Measurements from ENCODE around the gene CPSF3.
"Not testable (repeated sequence)": the region's sequence is repeated elsewhere in the genome, so short reads cannot be mapped to it uniquely, and the experiment has no call there.

CPSF3 gene

DNA sequence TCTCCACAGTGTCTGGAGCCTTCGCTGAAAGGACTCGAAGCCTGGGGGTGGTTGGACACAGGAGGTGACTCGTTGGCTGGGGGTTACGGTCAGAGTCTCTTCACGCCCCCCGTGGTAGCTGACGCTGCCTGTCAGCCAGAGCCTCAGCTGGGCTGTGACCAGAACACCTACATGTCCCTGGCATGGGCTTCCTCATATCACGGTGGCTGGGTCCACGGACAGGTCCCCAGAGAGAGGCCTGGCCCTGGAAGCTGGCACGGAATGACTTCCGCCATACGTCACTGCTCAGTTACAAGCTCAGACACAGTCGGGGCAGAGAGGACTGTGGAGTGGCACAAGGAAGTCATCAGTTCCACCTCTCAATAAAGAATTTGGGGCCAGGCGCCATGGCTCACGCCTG, 28.6 kb upstream of the CPSF3 start:
- DNase-seq (ENCODE audit: low read depth) = no peak

DNA sequence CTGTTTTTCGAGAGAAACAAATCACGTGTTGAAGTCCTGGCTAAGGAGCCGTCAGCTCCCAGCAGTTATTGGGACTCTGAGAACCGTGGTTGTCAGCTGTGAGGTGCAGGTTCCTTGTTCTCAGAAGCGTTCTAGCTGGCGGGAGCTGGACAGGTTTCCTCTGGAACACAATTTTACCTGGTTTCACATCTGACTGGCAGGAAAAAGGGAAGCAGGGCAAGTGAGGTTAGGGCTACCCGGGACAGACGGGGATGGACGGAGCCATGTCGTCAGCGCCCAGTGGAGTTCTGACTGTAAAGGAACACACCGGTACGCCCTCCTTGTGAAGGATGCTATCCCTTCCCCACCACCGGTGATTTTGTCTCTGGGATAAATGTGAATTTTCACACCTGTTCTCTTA, 26.3 kb upstream of the CPSF3 start:
- DNase-seq (ENCODE audit: low read depth) = no peak

DNA sequence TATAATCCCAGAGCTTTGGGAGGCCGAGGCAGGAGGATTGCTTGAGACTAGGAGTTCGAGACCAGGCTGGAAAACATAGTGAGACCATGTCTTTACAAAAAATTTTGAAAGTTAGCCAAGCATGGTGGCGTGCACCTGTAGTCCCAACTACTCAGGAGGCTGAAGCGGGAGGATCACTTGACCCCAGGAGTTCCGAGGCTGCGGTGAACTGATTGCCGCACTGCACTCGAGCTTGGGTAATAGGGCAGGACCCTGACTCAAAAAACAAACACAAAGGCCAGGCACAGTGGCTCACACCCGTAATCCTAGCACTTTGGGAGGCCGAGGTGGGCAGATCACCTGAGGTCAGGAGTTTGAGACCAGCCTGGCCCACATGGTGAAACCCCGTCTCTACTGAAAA, 25.2 kb upstream of the CPSF3 start:
- not testable (repeated sequence) for DNase-seq (ENCODE audit: low read depth)

DNA sequence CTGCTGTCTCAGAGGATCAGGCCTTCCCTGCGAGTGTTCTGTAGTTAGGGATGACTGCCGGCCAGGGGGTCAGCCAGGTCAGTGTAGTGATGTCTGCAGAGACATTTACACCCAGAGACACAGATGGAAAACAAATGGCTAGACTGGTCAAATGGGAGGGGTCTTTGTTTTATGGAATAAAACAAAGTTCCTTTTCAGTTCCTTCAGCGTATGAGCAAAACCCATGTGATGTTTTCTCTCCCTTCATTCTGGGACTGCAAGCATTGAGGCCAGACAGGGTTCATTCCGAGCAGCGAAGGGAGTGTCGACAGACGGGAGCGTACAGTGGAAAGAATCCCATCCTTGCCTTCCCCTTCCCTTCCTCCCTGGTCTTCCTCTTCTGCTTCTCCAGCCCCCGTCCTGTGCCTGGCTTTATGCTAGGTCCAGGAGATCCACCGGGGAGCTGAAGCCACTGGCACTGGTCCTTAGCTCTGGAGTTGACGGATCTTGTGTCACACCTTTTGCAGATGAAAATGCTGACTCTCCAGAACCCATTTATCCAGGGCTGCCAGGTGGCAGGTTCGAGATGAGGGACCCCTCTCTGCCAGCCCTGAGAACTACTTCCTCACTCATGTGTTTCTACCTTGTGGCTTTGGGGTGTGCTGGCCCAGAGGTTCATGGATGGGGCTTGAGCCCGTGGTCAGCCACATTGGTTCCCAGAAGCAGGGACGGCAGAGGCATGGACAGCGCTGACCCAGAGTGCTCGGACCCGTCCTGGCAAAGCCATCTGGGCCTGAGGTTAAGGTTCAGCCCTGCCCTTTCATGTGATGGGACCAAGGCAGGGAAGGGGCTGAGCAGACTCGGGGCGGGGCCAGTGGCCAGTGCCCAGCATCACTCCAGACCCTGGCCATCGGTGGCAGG, 24.3 kb upstream of the CPSF3 start:
- DNase-seq (ENCODE audit: low read depth) = no peak

DNA sequence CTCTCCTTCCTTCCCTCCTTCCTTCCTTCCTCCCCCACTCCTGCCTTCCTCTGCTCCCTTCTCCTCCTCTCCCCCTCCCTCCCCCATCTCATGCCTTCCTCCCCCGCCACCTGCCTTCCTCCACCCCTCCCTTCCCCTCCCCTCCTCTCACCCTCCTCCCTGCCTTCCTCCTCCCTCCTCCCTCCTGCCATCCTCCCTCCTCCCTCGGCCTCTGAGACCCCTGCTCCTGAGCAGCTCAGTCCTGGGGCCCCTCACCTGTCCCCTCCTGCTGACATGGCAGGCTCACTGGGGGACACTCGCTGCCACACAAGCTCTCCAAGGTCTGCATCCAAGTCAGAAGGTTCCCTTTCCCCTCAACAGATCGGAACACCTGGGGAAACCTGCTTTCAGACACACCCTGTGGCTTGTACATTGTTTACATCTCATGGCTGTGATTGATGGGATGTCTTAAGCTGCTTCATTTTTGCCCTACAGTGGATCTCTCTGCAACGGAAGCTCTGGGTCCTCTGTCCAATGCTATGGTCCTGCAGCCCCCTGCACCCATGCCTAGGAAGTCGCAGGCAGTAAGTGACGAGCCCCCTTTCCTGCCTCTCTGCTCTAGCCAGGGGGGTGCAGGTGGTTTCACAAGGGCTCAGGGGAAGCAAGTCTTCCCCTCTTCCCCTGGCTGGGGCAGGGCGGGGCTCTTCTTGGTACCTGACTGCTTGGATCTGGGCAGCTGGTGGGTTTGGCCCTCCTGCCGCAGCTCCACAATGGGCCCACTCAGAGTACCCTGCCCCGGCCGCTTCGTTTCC, 23.0 kb upstream of the CPSF3 start:
- no peak for DNase-seq (ENCODE audit: low read depth)

DNA sequence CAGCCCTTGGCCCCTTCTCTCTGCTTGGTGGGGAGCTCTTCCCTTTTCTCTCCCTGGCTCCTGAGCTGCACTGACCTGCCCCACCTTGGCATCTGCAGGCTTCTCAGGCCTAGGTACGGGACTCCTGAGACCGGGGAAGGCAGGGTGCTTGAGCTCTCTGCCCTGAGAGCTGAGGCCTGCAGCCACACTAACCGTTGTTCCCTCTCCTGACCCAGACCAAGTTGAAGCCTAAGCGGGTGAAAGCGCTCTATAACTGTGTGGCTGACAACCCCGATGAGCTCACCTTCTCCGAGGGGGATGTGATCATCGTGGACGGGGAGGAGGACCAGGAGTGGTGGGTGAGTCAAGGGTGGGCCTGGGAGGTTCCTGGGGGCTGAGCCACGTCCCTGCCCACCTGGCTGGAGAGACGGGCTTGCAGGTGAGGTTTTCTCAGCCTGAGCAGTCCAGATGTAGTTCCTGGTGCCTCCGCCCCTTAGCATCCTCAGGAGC, 22.4 kb upstream of the CPSF3 start:
- no peak for DNase-seq (ENCODE audit: low read depth)

DNA sequence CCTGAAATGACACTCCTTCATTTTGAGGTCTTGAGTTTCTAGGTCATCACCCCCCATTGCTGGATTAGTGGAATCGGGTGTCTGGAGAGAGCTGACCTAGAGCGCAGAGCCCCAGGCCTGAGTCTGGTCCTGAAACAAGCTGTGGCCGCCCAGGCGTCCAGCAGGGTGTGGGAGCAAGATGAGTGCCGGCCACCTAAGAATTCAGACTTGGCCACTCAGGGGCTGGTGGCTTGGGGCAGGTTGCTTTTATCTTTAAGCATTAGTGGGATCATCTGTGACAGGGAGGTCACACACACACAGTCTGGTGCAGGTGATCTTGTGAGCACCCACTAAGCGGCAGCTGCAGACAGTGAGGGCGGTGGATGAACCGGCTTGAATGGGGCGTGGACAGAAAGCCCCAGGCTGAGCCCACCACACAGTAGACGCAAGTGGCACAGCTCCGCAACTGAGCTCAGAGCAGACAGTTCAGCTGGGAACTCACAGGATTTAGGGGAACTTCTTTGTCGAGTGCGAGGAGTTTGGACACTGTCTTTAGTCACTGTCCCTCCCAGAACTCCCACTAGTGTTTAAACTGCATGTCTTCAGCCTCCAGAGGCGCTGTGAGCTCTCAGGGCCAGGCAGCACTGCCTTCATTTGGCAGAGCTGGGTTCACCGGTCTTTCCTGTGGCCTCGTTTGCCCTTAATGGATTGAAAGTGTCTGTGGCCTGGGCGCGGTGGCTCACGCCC, 21.6 kb upstream of the CPSF3 start:
- DNase-seq (ENCODE audit: low read depth) = no peak

DNA sequence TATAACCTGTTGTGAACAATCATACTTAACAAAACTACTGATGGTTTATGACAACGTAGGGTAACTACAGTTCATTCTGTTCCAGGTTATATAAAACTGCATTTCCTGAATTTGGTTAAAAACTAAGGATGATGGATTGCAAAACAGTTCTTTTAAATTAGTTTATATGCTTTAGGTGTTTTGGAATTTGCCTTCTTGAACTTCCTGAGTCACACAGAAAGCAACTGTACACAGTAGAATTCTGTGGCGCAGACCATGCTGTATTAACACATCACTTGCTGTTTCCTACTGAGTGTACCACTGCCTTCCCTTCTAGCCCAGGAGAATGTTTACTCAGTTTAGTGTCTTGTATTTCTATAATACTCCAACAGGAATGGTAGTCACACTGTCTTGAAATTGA, 19.5 kb upstream of the CPSF3 start:
- DNase-seq (ENCODE audit: low read depth) = no peak

DNA sequence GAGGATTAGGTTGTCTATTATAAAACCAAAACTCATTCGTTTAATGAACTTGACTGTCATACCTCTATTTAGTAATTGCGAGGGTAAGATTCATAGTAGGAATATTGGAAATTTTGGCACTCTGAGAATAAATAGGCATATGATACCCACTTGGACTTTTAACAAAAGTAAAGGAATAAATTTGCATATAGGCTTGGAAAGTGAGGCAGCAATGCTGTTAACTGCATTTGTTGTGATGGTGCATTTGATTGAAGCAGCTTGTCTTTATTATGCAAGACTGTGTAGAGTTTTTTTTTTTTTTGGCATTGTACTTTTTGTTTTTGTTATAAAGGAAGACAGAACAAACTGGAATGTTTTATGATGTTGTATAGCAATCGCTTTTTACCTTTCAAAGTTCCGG, 19.0 kb upstream of the CPSF3 start:
- DNase-seq (ENCODE audit: low read depth) = no peak

DNA sequence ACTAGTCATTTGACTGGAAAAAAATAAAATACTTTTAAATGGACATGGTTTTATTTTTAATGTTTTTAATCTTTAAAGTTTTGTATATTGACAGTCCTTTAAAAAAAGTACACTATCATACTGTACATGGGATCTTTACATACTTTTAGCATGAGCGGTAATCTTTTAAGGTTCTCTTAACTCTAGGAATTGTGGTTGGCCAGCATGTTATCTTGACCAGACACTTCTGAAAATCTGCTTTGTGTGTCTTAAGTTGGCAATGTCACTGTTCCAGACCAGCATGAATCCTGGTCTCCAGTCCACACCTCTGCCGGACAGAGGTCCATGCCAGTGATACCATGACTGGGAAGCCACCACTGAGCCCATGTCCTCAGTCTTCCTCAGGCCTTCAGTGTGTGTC, 17.8 kb upstream of the CPSF3 start:
- no peak for DNase-seq (ENCODE audit: low read depth)

DNA sequence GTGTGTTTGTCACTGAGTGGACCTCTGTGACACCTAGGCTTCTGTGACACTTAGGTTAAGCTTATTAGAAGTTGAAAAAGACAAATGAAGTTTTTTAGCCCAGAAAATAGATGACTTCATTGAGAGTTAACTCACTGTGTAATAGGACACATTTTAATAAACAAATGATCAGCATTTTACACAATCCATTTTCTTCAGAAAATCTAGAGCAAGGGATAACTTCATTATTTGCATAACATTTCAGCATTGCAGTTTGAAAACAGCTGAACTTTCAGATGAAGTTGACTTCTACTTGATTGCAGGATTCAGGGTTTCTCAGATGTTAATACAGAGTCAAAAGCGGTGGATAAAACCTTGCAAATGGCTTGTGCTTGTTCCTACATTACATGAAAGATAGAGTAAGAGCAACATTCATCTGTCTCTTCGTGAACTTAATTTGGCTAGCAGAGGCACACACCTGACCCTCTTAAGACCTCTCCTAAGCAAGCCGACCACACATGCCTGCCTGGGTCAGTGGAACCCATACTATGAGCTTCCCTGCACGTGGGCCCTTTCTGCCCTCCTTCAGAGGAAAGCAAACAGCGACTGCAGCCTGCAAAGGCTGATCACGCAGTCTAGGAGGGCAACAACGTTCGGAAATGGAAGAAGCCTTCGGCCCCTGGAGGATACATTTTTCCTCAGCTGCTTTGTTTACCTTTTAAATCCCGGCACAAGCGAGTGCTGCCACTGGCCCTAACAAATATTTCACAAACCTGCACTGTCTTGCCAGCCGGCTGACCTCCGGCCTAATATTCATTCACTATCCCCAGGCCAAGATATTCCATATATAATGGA, 16.7 kb upstream of the CPSF3 start:
- no peak for DNase-seq (ENCODE audit: low read depth)

DNA sequence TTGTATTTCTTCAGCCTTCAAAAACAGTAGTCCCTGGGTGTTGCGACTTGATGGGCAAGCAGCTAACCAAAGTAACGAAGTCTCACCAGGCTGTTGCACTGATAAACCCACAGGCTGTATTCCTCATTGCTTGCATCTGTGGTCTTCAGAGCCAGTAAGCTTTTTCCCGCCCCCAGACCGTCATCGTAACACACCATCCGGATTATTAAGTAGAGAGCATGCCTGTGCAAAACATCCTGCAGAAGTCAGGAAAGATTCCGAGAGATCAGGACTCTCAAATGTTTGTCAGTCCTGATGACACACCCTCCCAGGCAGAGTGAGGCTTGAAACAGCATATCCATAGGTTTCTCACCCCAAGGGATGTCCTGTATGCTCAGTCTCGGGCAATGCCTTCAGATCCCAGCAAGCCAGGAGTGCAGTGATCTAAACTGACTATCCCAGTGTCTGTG, 16.1 kb upstream of the CPSF3 start:
- no peak for DNase-seq (ENCODE audit: low read depth)

DNA sequence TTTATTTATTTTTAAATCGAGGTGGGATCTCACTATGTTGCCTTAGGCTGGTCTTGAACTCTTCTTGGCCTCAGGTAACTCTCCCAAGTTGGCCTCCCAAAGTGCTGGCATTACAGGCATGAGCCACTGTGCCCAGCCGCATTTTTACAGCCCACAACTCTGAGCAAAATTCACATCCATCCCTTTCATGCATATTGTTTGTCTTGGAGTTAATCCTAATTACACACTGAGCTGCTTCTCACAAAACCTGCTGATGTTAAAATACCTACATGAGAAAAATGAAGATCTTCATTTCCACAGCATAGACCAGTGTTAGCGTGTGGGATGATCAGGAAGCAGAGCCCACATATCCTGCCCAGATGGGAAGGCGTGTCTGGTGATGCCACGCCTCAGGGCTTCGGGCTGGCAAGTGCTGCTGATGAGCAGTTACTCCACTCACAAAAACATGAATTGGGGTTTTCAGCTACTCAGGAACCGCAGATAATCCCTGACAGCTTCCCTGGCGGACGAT, 14.8 kb upstream of the CPSF3 start:
- no peak for DNase-seq (ENCODE audit: low read depth)

DNA sequence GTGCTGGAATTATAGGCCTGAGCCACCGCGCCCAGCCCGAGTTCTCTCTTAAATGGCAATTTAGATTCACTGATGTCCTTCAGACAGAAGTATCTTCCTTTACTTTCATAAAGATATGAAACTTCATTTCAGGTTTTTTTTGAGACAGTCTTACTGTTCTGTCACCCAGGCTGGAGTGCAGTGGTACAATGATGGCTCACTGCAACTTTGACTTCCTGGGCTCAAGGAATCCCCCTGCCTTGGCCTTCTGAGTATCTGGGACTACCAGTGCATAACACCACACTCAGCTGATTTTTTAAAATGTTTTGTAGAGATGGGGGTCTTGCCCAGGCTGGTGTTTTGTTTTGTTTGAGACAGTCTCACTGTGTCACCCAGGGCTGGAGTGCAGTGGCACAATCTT, 13.3 kb upstream of the CPSF3 start:
- DNase-seq (ENCODE audit: low read depth) = no peak

DNA sequence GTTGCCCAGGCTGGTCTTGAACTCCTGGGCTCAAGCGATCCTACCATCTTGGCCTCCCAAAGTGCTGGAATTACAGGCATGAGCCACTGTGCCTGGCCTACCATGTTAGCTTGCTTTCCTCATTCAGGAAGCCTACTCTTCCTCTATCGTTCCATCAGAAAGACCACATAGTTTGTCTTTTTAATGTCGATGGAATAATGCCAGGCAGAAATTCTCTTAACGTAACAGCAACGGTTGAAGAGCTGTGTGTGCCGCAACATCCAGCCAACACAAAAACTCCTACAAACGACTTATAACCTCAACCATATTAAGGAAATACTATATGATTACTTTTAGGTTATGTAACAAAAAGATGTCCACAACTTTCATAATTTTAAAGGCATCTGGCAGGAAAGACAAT, 10.7 kb upstream of the CPSF3 start:
- no peak for DNase-seq (ENCODE audit: low read depth)

DNA sequence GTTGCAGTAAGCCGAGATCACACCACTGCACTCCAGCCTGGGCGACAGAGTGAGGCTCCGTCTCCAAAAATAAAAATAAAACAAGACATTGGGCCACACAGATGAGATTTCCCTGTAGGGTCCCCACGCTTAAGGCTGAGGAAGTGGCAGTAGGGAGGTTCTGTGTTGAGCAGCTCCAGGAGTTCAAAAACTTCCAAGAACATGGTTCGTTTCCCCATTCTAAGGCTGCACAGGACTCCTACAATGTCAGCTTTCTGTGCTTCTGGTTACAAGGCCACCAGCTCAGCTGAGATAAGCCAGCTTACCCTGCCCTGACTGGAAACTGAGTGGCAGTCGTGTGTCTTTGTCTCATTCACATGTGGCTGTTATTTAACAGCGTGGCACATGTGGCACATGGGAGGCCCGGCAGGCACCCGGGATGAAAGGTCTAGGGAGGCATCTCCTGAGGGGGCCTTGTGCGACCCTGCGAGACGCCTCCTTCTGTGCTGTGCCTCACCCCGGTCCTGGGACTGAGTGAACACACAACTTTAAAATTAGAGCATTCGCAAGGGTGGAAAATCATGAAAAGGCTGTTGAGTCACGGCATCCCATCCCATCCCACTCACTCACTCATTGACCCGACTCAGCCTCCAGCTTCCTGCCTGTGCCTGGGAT, 7.8 kb upstream of the CPSF3 start:
- DNase-seq (ENCODE audit: low read depth) = no peak

DNA sequence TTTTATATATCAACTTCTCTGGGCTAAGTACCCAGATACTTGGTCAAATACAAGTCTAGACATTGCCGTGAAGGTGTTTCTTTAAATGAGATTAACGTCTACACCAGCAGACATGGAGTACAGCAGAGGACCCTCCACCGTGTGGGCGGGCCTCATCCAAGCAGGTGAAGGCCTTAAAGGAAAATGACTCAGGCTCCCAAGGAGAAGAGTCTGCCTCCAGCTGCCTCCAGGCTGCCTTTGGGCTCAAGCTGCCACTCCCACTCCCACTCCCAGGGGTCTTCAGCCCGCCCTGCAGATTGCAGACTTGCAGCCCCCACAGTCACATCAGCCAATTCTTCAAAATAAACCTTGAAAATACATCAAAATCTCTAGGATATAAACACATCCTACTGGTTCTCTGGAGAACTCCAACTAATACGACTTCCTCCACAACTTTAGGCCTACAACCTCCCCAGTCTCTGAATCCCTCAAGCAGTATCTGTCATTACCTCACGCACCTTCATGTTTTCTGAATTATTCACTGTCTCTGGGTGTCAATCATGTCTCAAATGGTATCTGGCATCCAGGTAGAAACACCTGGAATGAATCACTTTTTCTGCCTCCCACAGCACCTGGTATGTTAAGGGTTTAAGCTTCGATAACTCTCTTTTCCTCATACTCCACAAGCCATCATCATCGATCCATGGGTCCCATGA, 7.0 kb upstream of the CPSF3 start:
- no peak for DNase-seq (ENCODE audit: low read depth)

DNA sequence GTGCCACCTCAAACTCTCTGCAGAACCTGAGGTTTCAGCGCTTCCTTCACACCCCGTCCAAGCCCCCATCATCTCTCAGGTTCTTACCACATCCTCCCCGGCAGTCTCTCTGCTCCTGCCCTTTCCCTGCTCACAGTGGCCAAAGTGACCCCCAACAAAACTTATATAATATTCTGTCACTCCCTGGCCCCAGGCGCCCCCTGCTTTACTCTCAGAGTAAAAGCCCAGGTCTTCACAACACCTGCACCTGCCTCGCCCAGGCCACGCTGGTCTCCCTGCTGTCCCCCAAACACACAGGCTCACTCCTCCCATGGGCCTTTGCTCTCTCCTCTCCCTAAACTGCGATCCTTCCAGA, 6.5 kb upstream of the CPSF3 start:
- DNase-seq (ENCODE audit: low read depth) = no peak

DNA sequence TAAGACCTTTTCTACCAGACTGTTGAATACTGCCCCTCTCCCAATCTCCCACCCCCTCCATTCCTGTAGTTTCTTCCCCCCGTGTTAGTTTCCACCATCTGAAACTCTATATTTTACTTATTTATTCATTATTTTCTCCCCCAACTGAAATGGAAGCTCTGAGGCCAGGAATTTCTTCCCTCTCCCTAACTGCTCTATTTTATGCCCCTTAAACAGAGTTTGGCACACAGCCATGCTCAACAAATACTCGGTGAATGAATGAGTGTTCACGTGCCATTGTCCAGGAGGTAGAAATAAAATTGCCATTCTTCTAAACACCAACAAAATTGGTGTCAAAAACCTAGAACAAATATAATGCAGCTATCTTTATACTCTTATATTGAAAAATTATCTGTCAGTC, 5.7 kb upstream of the CPSF3 start:
- DNase-seq (ENCODE audit: low read depth) = no peak

DNA sequence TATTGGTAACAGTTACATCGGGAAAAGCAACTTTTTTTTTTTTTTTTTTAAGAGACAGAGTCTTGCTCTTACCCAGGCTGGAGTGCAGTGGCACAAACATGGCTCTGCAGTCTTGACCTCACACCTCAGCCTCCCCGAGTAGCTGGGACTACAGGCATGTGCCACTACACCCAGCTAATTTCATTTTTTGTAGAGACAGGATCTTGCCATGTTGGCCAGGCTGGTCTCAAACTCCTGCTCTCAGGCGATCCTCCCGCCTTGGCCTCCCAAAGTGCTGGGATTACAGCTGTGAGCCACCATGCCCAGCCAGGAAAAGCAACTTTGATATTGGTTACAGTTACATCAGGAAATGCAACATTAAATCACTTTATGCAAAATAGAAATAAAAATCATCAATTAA, 4.7 kb upstream of the CPSF3 start:
- no peak for DNase-seq (ENCODE audit: low read depth)
